Measurements from ENCODE around the gene FANK1. TPM values are rescaled to one million over a fixed set of nuclear protein-coding genes. Genes with fewer than 3 reads are reported as not detected.
"Not testable (repeated sequence)": the region's sequence is repeated elsewhere in the genome, so short reads cannot be mapped to it uniquely, and the experiment has no call there.

FANK1 gene
- total and polyA plus RNA-seq, 5 experiments from 2014 or later = 0.52 to 0.96 TPM; not detected in 3

- H3K27me3 Mint-ChIP-seq, POLR2A ChIA-PET, H3K36me3 Mint-ChIP-seq, DNase-seq, ATAC-seq, H3K9me3 Mint-ChIP-seq: not testable (repeated sequence)
- Mint-ChIP-seq H3K27ac (peak overlapping the region in 7 of 10 donors; percentile 2 to 89 (median 58)), H3K4me1 (peaks cover 16 to 26% (median 24%) of the 10 kb centered on the region in 4 donors), H3K4me3 (peak overlapping the region; percentile 83 to 94 (median 92))
Measured at GRCh38 chr10:125897317-125897716, 953 bp downstream of the FANK1 start.

DNA sequence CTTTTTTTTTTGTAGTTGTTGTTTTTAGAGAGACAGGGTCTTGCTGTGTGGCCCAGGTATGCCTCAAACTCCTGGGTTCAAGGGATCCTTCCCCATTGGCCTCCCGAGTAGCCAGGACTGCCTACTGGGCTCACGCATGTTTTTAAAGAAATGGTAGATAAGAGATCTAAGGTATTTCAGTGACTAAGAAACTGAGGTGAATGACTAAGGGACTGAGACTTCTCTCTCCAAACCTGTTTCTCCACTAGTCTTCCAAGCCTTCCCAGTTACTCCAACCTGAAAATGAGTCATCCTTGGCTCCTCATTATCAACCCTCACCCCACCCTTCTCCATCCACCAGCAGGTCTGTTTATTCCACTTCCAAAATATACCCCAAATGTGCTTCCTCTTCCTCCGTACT is 4.6 kb downstream of the FANK1 start:
- DNase-seq, H3K27me3 Mint-ChIP-seq, H3K27ac Mint-ChIP-seq, H3K36me3 Mint-ChIP-seq, ATAC-seq, POLR2A ChIA-PET, H3K4me1 Mint-ChIP-seq: not testable (repeated sequence)
- peak overlapping the region in 1 of 10 donors; percentile 5 for H3K4me3 Mint-ChIP-seq
- H3K9me3 Mint-ChIP-seq = peaks cover 0 to 12% (median 2%) of the 10 kb centered on the region in 9 donors

GRCh38 chr10:125903135-125903640 is 6.8 kb downstream of the FANK1 start:
- H3K4me3 Mint-ChIP-seq, H3K9me3 Mint-ChIP-seq, ATAC-seq, DNase-seq, H3K27ac Mint-ChIP-seq, H3K4me1 Mint-ChIP-seq, H3K36me3 Mint-ChIP-seq, POLR2A ChIA-PET: not testable (repeated sequence)
- peaks cover 0 to 12% (median 2%) of the 10 kb centered on the region in 5 donors for H3K27me3 Mint-ChIP-seq

DNA sequence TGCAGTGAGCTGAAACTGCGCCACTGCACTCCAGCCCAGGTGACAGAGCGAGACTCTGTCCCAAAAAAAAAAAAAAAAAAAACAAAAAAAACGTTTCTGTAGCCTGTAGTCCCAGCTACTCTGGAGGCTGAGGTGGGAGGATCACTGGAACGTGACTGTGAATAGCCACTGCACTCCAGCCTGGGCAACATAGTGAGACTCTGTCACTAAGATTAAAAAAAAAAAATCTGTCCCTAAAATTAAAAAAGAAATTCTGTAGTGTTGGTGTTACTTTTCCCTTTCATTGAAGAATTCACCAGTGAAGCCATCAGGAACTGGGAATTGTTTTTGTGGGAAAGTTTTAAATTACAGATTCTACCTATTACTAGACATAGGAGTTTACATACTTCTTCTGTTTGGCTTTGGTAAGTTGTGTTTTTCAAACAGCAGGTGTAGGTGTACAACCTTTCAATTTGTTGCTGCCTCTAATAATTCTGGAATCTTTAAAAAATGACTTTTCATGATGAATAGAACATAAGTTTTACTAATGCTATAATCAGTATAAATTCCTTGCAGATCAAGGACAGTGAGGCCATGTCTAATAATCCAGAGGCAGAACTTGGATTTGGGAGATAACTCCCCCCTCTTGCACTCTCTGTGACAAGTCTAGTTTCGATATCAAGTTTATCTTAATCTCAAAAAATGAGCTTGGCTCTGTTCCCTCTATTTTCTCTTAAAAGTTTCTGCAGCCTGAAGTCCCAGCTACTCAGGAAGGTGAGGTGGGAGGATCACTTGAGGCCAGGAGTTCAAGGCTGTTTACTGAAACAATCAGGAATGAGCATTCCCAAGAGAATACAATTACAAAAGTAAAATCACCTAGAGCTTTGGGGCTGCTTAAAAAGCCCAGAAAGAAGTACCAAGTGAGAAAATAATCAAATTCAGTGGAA is 9.0 kb downstream of the FANK1 start:
- H3K27me3 Mint-ChIP-seq, H3K9me3 Mint-ChIP-seq, ATAC-seq, H3K4me3 Mint-ChIP-seq, H3K4me1 Mint-ChIP-seq, POLR2A ChIA-PET, H3K36me3 Mint-ChIP-seq, H3K27ac Mint-ChIP-seq, DNase-seq: not testable (repeated sequence)

DNA sequence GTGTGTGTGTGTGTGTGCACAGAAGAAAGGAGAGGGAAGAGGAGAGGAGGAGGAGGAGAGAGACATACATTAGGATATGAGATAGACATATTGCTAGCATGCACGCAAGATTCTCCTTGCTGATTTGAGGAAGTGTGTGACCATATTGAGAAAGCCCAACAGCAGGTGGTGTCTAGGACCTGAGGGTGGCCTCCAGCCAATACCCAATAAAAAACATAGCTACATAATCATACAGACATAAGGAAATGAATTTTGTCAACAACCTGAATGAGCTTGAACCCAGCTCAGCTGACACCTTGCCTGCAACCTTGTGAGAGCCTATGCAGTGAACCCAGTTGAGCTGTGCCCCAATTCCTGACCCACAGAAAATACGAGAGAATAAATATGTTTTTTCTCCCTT is 11.2 kb downstream of the FANK1 start:
- H3K36me3 Mint-ChIP-seq, H3K27ac Mint-ChIP-seq, H3K9me3 Mint-ChIP-seq, H3K4me1 Mint-ChIP-seq, H3K4me3 Mint-ChIP-seq, H3K27me3 Mint-ChIP-seq, POLR2A ChIA-PET, DNase-seq, ATAC-seq: not testable (repeated sequence)

- ATAC-seq, POLR2A ChIA-PET, H3K4me3 Mint-ChIP-seq: not testable (repeated sequence)
Measured at GRCh38 chr10:125908813-125909212, 12.4 kb downstream of the FANK1 start.

GRCh38 chr10:125909491-125909890 is 13.1 kb downstream of the FANK1 start:
- H3K4me3 Mint-ChIP-seq, ATAC-seq, DNase-seq, H3K36me3 Mint-ChIP-seq, H3K27ac Mint-ChIP-seq, H3K4me1 Mint-ChIP-seq, H3K9me3 Mint-ChIP-seq, H3K27me3 Mint-ChIP-seq, POLR2A ChIA-PET: not testable (repeated sequence)

More at GRCh38 chr10:125908813-125909212, 12.4 kb downstream of the FANK1 start:
- not testable (repeated sequence) for H3K9me3 Mint-ChIP-seq, H3K4me1 Mint-ChIP-seq, H3K36me3 Mint-ChIP-seq, H3K27ac Mint-ChIP-seq, H3K27me3 Mint-ChIP-seq, DNase-seq

- Mint-ChIP-seq H3K4me3 (no peak overlapping the region), H3K4me1 (no peaks in the 10 kb centered on the region), H3K9me3 (no peaks in the 10 kb centered on the region), H3K36me3 (no peaks in the 10 kb centered on the region), H3K27ac (no peak overlapping the region), H3K27me3 (peaks cover 0 to 7% (median 3%) of the 10 kb centered on the region in 5 donors)
- POLR2A ChIA-PET = no interaction called here
- DNase-seq = no peak
- no peak for ATAC-seq
Measured at GRCh38 chr10:125911145-125911544, 14.8 kb downstream of the FANK1 start.

DNA sequence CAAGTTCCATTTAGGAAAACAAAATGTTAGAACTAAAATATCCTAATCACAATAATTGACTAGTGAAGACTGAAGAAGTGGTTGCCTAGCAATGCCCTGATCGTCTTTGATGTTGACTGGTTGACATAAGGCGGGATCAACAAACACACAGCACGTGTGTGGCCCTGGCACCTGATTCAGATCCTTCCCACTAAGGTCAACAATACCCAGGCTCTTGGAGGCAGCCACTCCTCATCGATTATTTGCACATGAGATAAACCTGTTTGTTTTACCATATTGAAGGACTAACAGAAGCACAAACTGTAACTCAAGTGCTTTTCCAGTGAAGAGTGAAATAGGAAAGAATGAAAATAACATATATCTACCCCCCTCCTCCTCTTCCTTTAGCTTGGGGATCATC is 15.6 kb downstream of the FANK1 start:
- ATAC-seq (no peak), DNase-seq (no peak)
- Mint-ChIP-seq H3K27me3 (peaks cover 3 to 5% (median 4%) of the 10 kb centered on the region in 5 donors), H3K4me3 (no peak overlapping the region), H3K9me3 (no peaks in the 10 kb centered on the region), H3K36me3 (no peaks in the 10 kb centered on the region), H3K27ac (no peak overlapping the region), H3K4me1 (no peaks in the 10 kb centered on the region)
- POLR2A ChIA-PET = no interaction called here

GRCh38 chr10:125913277-125913676 is 16.9 kb downstream of the FANK1 start:
- POLR2A ChIA-PET, ATAC-seq, H3K4me3 Mint-ChIP-seq, H3K36me3 Mint-ChIP-seq, H3K9me3 Mint-ChIP-seq, H3K27ac Mint-ChIP-seq, H3K27me3 Mint-ChIP-seq, DNase-seq, H3K4me1 Mint-ChIP-seq: not testable (repeated sequence)

GRCh38 chr10:125916977-125917376 is 20.6 kb downstream of the FANK1 start:
- ATAC-seq (no peak), DNase-seq (no peak)
- no peak overlapping the region for H3K4me3 Mint-ChIP-seq
- peaks cover 0 to 2% (median 0%) of the 10 kb centered on the region in 4 donors for H3K4me1 Mint-ChIP-seq
- no peaks in the 10 kb centered on the region for H3K36me3 Mint-ChIP-seq
- peaks cover 0 to 7% (median 0%) of the 10 kb centered on the region in 9 donors for H3K9me3 Mint-ChIP-seq
- H3K27ac Mint-ChIP-seq = no peak overlapping the region
- POLR2A ChIA-PET = no interaction called here
- peaks cover 0 to 8% (median 1%) of the 10 kb centered on the region in 5 donors for H3K27me3 Mint-ChIP-seq

DNA sequence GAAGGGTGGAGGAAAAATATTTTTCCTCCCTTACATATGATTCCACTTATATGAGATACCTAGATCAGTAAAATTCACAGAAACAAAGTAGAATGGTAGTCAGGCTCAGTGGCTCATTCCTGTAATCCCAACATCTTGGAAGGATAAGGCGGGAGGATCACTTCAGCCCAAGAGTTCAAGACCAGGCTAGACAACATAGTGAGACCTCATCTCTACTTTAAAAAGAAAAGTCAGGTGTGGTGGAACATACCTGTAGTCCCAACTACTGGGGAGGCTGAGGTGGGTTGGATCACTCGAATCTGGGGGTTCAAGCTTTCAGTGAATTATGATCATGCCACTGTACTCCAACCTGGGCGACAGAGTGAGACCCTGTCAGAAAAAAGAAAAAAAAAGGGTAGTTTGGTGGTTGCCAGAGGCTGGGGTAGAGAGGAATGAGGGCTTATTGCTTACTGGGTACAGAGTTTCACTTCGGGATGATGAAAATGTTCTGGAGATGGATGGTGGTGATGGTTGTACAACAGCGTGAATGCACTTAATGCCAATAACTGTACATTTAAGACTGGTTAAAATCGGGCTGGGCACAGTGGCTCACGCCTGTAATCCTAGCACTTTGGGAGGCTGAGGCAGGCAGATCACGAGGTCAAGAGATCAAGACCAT is 21.5 kb downstream of the FANK1 start:
- H3K9me3 Mint-ChIP-seq, H3K27me3 Mint-ChIP-seq, H3K36me3 Mint-ChIP-seq, ATAC-seq, DNase-seq, H3K4me1 Mint-ChIP-seq, H3K4me3 Mint-ChIP-seq, H3K27ac Mint-ChIP-seq, POLR2A ChIA-PET: not testable (repeated sequence)

DNA sequence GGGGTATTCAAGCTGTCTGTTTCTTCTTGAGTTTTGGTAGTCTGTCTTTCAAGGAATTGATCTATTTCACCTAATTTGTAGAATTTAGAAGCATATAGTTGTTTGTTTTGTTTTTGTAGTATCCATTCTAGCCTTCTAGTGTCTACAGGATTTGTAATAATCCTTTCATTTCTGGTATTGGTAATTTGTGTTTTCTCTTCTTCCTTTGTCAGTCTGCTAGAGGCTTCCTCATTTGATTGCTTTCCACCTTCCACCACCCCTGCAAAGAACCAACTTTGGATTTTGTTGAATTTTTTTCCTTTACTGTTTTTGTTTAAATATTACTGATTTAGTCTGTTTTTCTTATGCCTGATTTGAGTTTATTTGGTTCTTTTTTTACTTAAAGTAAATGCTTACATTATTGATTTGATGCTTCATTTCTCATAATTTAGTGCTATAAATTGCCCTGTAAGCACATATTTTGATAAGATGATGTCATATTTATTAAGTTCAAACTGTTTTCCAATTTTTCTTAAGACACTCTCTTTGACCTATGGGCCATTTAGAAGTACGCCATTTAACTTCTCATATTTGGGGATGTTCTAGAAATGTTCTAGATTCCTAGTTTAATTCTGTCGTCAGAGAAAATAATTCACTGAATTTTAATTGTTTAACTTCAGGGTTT is 25.4 kb downstream of the FANK1 start:
- H3K27ac Mint-ChIP-seq, H3K36me3 Mint-ChIP-seq, H3K9me3 Mint-ChIP-seq, DNase-seq, ATAC-seq, POLR2A ChIA-PET, H3K4me1 Mint-ChIP-seq, H3K4me3 Mint-ChIP-seq, H3K27me3 Mint-ChIP-seq: not testable (repeated sequence)

Measured in naive thymus-derived CD8-positive, alpha-beta T cell (primary cell).